T-helper 1 cell (primary cell): ENCODE measurements around the gene SYK.
"Not testable (repeated sequence)": the region's sequence is repeated elsewhere in the genome, so short reads cannot be mapped to it uniquely, and the experiment has no call there.

ENCODE experiments used
- DNase-seq, 5 donors: peaks; one replicate each; pipeline ENCODE4 v3.0.0-alpha.2; 2012 to 2020

The SYK gene

GRCh38 chr9:90799271-90799852 is 2.3 kb upstream of the SYK start:
- DNase-seq = peak in 1 of 5 donors; percentile 20

GRCh38 chr9:90801973-90802322 is 329 bp downstream of the SYK start:
- no peak for DNase-seq

DNA sequence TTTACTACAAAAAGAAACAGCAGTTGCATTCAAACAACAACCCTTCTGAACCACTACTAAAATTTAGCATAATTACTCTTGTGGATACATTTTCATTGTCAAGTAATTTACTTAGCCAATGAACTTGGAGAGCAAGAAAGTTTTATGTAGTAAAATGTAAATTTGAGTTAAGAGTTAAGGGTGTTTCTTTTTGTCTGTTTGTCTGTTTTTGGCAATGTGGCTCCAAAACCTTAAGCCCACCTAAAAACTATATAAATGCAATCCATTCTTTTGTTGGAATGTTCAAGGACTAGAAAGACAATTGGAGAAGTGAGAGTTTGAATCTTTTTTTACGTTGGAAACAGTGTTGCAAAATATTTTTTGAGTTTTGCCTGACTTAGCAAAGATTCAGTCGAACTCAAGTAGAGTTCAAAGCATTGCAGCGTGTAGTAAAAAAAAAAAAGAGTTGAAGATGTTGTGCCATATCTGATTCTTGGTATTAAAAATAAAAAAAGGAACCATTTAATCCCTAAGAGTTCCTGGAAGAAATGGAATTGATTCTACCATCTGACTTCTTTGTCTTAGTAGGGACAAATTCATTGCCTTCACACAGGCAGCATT is 867 bp downstream of the SYK start:
- DNase-seq = no peak

GRCh38 chr9:90803860-90804593 is 2.4 kb downstream of the SYK start:
- DNase-seq = no peak

DNA sequence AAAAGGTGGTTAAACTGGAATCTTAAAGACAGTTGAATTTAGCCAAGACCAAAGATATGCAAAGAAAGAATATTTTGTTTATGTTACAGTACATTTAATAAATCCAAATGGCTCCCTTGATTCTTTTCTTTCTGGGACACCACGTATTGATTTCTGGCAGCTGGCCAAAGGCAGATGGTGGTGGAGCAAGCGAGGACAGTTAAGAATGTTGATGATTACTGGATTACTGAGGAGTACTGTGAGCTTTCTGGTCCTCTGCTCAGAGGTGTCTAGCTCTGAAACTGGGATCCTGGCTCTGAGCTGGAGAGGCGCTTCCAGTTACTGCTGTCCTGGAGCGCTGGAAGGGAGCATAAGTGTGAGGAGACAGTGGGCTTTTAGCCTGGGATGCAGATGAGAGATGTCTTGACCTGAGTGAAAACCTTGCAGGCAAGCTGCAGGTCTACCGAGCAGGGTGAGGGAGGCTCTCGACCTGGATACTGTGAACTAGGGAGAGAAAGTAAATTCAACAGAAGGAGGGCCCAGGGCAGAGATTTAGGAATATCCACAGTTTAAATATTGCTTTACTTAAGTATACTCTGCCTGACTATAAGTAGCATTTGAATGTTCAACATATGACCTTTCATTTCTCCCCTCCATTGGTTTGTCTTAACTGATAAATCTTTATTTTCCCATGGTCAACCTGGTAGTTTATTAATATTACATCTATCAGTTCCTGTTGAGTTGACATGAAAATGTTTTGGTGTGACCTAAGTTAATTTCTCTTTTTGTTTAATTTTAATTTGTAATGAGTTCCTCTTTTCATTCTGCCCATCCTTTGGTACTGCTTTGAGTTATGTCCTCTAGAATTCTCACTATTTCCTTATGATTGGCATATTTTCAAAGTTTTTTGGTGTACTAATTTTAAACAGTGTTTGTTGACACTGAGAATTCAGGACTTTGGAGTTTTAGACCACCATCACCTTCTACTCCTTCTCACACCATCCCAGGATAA is 3.7 kb downstream of the SYK start:
- no peak for DNase-seq

- DNase-seq = no peak
Measured at GRCh38 chr9:90807006-90807405, 5.4 kb downstream of the SYK start.

DNA sequence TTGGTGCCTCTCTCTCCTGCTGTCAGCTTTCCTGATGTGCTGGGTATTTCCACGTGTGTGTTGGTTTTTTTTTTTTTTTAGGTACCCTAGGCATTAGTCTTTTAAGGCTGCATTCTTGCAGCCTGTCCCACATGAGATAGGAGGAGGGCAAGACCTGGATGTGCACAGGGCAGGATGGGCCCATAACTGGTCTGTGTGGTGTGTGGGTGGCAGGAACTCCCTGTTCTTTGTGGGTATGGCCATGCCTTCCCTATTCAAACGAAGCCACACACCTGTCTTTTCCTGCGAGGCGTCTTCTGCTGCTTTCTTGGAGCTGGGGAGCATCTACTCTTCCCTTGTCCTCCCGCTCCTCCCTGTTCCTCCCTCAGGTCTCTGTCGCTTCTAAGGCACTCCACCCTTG is 6.8 kb downstream of the SYK start:
- no peak for DNase-seq

DNA sequence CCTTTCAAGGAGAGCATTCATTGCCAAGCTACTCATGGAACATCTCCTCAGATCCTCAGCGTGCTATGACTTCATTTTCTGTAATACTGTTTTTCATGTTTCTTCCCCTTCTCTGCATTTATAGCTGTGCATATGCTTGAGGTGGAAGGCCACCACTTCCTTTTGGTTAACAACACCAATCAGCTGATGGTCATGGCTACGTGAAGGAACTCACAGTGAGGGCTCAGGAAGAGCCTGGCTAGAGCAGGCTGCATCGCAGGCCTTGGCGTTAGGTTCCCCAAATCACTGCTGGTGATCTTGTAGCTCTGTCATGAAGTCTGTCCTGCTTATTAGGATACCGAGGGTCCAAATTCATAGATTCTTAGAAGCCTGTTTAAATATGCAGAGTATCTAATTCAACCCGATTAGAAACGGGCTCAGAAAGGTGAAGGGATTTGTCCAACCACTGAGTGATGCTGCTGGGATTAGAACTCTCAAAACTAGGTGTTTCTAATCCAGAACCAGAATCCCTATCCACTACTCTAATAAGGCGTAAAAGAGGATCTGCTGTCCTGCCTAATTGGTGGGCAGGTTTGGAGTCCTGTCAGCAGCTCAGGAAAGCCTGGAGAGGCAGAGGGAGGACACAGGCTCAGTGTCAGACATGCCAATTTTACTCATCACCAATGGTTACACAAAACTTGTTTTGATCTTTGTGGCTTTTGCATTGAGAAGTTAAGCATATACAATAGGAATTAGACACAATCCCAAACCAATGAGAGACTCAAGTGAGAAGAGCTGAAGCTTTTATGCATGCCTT is 7.5 kb downstream of the SYK start:
- no peak for DNase-seq

DNA sequence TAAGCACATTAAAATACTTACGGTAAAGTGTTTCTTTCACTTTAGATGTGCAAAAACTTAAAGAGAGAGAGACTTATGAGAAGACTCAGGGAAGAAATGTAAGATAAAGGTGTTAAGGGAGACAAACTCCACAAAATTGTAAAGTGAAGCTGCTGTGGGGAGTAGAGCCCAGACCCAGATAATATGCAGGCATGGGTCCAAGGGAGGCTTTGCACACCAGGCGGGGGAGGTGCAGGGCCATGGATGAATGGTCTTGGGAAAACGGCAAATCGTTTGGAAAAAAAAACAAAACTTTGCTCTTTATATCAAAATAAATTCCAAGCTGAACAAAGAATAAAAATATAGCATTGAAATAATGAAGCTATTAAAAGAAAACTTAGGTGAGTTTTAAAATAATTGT is 9.1 kb downstream of the SYK start:
- no peak for DNase-seq

- no peak for DNase-seq
Measured at GRCh38 chr9:90813046-90813445, 11.4 kb downstream of the SYK start.

DNA sequence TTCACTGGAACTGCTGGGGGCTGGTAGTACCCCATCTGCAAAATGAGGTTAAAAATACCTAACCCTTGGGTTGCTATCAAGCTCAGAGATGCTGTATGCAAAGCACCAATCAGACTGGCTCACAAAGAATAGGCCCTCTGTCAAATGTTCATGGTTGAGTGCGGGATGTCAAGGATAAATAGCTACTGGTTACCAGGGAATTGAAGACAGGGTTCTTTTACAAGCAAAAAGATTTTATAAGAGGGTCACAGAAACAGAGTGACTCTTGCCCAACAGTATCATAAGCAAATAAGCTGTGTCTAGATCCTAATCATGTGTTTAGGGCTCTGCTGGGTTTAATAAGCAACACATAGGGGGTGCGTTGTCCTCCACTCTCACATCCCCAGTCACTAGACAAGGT is 11.9 kb downstream of the SYK start:
- DNase-seq = no peak

DNA sequence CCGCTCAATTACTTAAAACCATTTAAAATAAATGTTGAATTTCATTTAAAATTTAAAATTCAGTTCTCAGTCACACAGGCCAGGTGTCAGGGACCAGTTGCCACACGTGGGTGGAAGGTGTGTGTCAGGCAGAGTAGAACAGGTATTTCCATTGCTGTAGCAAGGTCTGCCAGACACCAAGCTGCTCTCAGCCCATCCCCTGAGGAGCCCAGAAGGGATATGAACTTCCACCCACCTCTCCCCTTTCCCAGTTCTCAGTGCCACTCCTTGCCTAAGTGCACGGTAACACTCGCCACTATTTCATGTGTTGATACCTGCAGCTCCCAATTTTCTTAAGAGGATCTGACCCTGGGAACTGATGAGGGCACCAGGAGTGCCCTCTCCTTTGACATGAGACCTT is 12.7 kb downstream of the SYK start:
- no peak for DNase-seq

- peak in 1 of 5 donors; percentile 7 for DNase-seq
Measured at GRCh38 chr9:90815183-90815943, 13.7 kb downstream of the SYK start.

DNA sequence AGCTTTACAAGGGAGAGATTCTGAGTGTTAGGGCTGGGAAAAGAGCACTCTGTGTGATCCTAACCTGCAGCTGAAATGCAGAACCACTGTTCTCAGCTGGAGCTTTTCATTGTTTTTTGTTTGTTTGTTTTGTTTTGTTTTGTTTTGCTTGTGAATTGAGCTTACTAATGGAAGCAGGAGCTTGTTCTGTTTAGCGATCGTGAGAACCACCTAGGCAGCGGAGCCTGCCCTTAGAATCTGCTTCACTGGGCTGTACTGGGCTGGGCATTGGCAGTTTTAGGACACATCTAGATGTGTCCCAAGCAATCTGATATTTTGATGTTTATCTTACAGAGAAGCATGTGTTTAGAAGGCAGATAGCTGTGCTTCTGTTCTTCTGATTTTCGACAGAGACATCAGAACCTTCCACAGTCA is 14.3 kb downstream of the SYK start:
- no peak for DNase-seq

DNA sequence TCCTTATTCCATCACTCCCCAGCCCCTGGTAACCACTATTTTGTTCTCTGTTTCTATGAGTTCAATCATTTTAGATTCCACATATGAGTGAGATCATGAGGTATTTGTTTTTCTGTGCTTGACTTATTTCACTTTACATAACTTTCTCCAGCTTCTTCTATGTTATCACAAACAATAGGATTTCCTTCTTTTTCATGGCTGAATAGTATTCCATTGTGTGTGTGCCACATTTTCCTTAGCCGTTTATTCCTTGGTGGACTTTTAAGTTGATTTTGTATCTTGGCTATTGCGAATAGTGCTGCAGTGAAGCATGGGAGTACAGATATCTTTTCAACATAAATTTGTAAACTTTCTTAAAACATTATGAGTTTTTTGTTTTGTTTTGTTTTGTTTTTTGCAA is 15.1 kb downstream of the SYK start:
- DNase-seq = no peak

GRCh38 chr9:90818279-90818678 is 16.7 kb downstream of the SYK start:
- DNase-seq = no peak

DNA sequence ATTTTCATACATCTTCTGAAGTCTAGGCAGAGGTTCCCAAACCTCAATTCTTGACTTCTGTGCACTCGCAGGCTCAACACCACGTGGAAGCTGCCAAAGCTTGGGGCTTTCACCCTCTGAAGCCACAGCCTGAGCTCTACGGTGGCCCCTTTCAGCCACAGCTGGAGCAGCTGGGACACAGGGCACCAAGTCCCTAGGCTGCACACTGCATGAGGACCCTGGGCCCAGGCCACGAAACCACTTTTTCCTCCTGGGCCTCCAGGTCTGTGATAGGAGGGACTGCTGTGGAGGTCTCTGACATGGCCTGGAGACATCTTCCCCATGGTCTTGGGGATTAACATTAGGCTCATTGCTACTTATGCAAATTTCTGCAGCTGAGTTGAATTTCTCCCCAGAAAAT is 18.8 kb downstream of the SYK start:
- DNase-seq = not testable (repeated sequence)

- not testable (repeated sequence) for DNase-seq
Measured at GRCh38 chr9:90821236-90821635, 19.6 kb downstream of the SYK start.

DNA sequence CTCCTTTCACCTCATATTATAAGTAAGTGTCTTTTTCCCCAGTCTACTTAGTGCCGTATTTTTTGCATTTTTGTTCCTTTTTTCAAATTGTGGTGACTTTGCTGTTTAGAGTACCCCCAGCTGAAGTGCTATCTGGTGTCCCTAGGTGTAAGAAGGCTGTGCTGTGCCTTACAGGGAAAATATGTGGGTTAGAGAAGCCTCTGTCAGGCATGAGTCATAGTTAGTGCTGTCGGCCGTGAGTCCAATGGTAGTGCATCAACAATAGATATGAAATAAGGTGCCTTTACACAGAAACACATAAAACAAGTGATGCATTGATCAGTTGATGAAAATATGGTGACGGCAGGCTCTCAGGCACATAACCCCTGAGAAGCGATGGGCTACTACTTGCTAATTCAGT is 20.1 kb downstream of the SYK start:
- DNase-seq = no peak

- DNase-seq = no peak
Measured at GRCh38 chr9:90822866-90823265, 21.2 kb downstream of the SYK start.

DNA sequence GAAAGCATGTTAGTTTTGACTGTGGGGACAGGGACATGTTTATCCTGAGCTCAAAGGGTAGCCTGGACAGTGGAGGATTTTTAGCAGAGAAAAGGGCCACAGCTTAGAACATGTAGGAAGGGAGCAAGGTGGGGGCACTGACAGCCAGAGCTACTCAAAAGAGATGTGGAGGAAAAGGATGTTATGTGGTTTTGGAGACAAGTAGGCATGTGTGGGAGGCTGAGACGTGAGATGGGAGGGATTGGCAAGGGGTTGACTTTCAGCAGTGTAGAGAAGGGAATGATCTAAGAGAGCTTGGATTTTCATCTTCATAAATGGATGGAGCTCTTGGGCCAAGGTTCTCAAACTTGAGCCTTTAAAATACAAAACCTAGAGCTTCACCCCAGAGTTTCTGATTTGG is 24.0 kb downstream of the SYK start:
- no peak for DNase-seq
